HG03571 (cell line): ENCODE measurements around the gene MCOLN1.

Source experiments
- ATAC-seq: cut with Tn5 transposase; IDR thresholded peaks from one replicate; pipeline ENCODE4 v1.9.1; 2021; ENCODE audit not compliant: unreplicated experiment

Gene MCOLN1

GRCh38 chr19:7502552-7502951, 19.9 kb upstream of the MCOLN1 start:
- no peak for ATAC-seq

GRCh38 chr19:7504684-7505083, 17.7 kb upstream of the MCOLN1 start:
- no peak for ATAC-seq

- no peak for ATAC-seq
Observed at GRCh38 chr19:7505288-7505681, 17.1 kb upstream of the MCOLN1 start.

GRCh38 chr19:7505682-7506384, 16.6 kb upstream of the MCOLN1 start:
- ATAC-seq = no peak

GRCh38 chr19:7506385-7507328, 15.8 kb upstream of the MCOLN1 start:
- no peak for ATAC-seq

GRCh38 chr19:7507884-7508283, 14.5 kb upstream of the MCOLN1 start:
- no peak for ATAC-seq

GRCh38 chr19:7509625-7510024, 12.8 kb upstream of the MCOLN1 start:
- no peak for ATAC-seq

GRCh38 chr19:7512400-7512851, 10.0 kb upstream of the MCOLN1 start:
- no peak for ATAC-seq

- ATAC-seq = no peak
Observed at GRCh38 chr19:7513809-7514642, 8.4 kb upstream of the MCOLN1 start.

GRCh38 chr19:7515110-7515644, 7.2 kb upstream of the MCOLN1 start:
- ATAC-seq = no peak

GRCh38 chr19:7515645-7516151, 6.7 kb upstream of the MCOLN1 start, which contains the start of gene ZNF358:
Gene ZNF358, plus strand, starts transcription at chr19:7516103. Its CDS starts 3,140 bp downstream, at chr19:7519243.
- ATAC-seq = no peak

- no peak for ATAC-seq
Observed at GRCh38 chr19:7516333-7516732, 6.1 kb upstream of the MCOLN1 start.

- no peak for ATAC-seq
Observed at GRCh38 chr19:7516878-7517277, 5.5 kb upstream of the MCOLN1 start.

- no peak for ATAC-seq
Observed at GRCh38 chr19:7519361-7520130, 2.9 kb upstream of the MCOLN1 start.

GRCh38 chr19:7520131-7521051, 2.0 kb upstream of the MCOLN1 start:
- ATAC-seq = no peak

- no peak for ATAC-seq
Observed at GRCh38 chr19:7521551-7522071, 813 bp upstream of the MCOLN1 start.

GRCh38 chr19:7522923-7523667, 671 bp downstream of the MCOLN1 start:
- ATAC-seq = no peak

GRCh38 chr19:7524523-7524922, 2.1 kb downstream of the MCOLN1 start:
- ATAC-seq = no peak
